GM18951 (cell line): ENCODE data around the gene CDC42EP3.

ENCODE experiments used
- POLR2A ChIP-seq: IDR thresholded peaks from 4 replicates; pipeline ENCODE4 v1.6.1; 2011; ENCODE audit warnings: mild to moderate bottlenecking; ENCODE audit not compliant: insufficient read length, insufficient read depth; ENCODE audit errors: extremely low read depth
- in situ Hi-C: fragments of 300-500 bp; cut with MboI; formaldehyde crosslinking; loops from one replicate; pipeline ENCODE4 v1.12.0; 2022; ENCODE audit warnings: low sequenced_read_pairs, mixed read lengths, inconsistent platforms; ENCODE audit not compliant: unreplicated experiment

CDC42EP3 gene

DNA sequence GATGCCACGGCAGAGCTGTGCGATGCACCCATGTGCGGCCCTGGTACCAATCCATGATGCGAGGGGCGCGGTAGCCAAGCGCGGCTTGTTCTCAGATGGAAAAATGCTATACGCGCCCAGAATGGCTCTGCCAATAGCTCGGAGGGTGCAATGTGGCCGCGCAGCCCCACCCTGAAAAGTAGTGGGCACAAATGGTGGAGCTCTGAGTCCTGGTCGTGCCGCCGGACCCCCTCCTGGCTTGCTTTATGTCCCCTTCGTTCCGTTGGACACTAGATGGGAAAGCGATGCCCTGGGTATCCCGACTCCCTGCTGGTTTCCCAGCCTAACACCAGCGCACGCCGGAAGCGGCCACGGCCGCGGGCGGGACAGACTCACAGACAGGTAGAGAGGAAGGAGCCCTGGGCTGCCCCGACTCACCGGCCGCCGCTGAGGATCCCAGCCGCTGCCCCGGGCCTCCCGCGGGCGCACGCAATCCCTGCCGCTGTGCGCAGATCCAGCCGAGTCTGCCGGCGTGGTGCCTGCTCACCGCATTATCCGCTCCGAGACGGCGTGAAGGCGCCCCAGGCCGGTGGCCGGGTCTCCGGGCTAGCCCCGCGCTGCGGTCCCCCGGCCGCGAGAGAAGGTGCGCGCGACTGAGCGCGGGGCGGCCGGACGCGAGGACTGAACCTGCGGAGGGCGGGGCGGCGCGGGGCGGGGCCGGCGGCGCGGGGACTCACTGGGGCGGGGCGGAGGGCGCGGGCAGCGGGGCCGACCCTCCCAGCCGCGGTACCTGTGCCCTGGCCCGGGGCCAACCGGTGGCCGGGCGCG lies at the start of gene CDC42EP3:
Gene CDC42EP3 (minus strand): TSS at position 634 of the 807 bp plus-strand sequence. CDS start 25,055 bp downstream, outside the sequence.
- TF ChIP-seq POLR2A: peak; percentile 97
- in situ Hi-C loops: no loop called here

GRCh38 chr2:37721201-37721560 lies 49.7 kb upstream of the CDC42EP3 start:
- no peak for TF ChIP-seq POLR2A
- in situ Hi-C loops: no loop called here

GRCh38 chr2:37720533-37721200 lies 49.2 kb upstream of the CDC42EP3 start:
- in situ Hi-C loops: no loop called here
- TF ChIP-seq POLR2A: no peak

GRCh38 chr2:37718515-37719161 lies 47.2 kb upstream of the CDC42EP3 start:
- TF ChIP-seq POLR2A: no peak
- in situ Hi-C loops: no loop called here

- in situ Hi-C loops: no loop called here
- TF ChIP-seq POLR2A: no peak
Observed at GRCh38 chr2:37713258-37713700, 41.8 kb upstream of the CDC42EP3 start.

DNA sequence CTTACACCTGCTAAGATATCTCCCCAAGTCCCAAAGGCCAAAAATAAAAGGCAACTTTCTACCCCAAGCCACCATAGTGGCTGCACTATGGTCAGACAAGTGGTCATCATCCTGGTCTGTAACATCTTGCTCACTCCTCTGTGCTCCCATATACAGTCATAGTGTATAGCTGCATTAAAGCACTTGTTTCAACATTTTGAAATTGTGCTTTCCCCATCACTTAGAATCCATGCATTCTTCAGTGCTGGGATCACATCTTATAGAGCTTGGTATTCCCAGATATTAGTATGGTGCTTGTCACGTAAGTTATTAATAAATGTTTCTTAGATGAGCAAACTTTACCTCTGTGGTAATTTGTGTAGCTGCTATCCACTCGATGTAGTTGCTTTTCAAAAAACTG lies 40.4 kb upstream of the CDC42EP3 start:
- TF ChIP-seq POLR2A: no peak
- in situ Hi-C loops: no loop called here

DNA sequence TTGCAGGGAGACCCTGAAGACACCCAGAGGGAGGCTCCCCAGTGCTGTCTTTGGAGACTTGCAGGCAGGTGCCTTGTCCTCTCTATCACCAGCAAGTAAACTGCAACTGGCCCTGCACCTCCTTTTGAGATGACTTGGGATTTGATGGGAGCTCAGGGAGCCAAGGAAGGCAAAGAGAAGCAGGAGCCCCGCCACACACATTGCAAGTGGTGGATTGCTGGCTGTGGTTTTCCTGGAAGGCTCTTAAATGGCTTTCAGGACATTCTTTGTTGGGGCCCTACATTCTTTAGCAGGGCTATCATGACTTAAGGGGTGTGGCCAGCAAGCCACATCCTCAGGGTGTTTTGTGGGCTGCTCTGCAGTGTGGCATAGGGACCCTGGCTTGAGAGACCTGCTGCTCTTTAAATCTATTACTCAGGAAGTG lies 39.9 kb upstream of the CDC42EP3 start:
- no peak for TF ChIP-seq POLR2A
- in situ Hi-C loops: no loop called here

- in situ Hi-C loops: no loop called here
- TF ChIP-seq POLR2A: no peak
Observed at GRCh38 chr2:37709111-37709510, 37.7 kb upstream of the CDC42EP3 start.

DNA sequence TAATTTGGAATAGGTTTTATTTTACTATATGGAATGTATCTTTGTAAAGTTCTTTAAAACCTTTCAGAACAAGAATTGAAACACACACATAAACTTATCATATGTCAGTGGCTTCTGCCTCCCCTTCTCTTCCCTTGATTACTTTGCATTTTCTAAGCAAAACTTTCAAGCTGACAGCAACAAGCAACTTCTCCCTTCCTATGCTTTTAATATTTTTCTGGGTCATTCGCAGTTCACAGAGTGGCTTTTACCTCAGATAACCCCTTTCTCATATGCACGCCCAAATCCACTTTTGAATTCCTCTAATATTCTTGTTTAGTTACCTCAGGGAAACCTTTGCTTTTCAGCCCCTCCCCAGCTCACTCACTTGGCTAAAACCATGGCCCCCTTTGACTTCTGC lies 36.7 kb upstream of the CDC42EP3 start:
- no peak for TF ChIP-seq POLR2A
- in situ Hi-C loops: no loop called here

DNA sequence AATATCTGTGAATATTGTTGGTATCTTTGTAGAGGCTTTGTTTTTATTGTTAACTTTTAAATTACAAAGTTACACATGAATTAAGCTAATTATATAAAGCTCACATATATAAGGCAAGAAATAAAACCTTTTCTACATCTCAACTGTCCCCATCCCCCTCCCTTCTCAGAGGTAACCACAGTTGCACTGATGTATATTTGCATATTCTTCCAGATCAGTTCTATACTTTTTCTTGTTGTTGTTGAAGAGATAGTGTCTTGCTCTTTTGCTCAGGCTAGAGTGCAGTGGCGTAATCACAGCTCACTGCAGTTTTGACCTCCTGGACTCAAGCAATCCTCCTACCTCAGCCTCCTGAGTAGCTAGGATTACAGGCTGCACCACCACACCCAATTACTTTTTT lies 36.0 kb upstream of the CDC42EP3 start:
- TF ChIP-seq POLR2A: no peak
- in situ Hi-C loops: no loop called here

DNA sequence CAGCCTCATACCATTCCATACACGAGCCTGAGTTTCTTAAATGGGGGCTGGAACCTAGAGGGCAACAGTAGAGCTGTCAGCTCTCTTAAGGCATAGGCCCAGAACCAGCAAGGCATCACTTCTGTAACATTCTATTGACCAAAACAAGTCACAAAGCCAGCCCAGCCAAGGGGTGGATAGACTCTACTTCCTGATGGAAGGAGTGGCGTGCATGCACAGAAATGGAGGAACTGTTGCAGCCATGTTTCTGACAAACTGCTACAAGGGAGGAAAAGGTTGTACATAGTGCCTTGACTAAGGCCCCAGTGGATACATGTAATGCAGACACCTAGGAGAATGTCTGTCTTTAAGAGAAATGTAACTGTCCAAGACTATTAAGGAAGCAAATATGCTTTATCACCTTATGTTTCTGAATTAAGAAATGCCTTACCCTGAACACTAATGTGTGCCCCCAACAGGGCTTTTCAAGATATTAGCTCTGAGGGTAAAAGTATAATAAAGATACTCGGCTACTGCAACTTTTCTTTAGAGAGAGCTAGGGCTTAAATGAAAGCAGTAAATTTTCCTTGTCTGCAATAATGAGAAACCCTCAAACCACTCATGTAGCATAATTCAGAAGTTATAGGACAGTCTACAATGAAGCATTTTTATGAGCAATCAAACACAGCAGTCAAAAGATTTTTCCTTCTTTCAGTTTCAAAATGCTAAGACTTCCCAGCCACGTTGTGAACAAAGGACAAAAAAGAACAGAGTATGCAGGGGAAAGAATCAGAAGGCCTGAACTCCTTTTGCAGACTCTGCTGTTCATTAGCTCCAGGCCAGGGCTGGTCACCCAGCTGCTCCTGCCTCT lies 35.1 kb upstream of the CDC42EP3 start:
- no peak for TF ChIP-seq POLR2A
- in situ Hi-C loops: no loop called here

DNA sequence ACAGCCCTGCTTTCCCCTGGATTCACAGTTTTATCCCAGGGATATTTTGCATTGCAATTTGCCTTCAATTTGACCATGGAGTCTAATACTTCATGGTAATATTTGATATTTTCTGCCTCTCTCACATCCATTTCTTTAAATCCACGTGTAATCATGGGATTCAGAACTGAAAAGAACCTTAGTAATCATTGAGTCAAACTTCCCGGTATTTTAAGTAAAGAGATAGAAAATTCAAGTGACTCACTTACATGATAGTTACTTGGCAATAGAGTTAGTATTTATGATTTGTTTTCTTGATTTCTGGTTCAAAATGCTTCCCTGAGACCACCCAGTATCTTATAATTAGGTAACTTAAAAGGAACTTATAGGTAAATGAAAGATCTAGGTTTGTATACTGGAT lies 33.7 kb upstream of the CDC42EP3 start:
- in situ Hi-C loops: no loop called here
- TF ChIP-seq POLR2A: no peak
